ENCODE data around the gene ANKRD65.
"Not testable (repeated sequence)": the region's sequence is repeated elsewhere in the genome, so short reads cannot be mapped to it uniquely, and the experiment has no call there.

Gene ANKRD65

DNA sequence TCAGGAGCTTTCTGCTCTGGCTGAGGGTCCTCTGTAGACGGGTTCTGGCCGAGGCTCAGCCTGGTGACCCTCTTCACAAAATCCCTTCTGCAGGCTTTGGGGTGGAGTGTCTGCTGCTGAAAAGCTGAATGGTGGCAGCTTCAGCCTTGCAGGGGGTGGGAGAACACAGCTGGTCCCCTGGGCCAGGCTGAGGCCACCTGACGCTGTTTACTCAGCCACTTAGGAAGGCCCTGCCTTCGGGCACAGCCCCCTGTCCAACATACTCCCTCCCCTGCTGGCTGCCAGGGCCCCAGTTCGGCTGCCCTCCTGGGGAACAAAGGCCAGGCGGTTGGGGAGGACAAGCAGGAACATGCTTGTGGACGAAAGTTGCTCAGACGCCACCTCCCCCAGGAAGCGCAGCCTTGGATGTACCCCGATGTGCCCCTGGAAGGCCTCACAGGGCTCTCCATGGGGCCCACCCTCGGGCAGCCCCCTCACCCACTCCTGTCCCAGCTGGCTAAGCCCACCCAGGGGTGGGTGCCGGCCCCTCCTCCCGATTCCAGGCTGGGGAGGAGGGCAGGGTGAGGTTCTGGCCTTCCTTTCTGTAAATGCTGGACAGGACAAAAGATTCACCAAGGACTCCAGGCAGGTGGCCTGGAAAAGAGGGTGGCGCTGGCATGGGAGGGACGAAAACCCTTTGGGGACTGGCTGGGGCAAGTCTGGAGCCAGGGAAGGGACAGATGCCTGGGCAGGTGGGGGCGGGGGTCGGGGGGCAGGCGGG is at the start of gene ANKRD65:
TSS of gene ANKRD65 (minus strand) at position 130 of the 760 bp plus-strand sequence. CDS start 271 bp downstream, outside the sequence.
- DNase-seq (ENCODE audit: low read depth) = no peak

DNA sequence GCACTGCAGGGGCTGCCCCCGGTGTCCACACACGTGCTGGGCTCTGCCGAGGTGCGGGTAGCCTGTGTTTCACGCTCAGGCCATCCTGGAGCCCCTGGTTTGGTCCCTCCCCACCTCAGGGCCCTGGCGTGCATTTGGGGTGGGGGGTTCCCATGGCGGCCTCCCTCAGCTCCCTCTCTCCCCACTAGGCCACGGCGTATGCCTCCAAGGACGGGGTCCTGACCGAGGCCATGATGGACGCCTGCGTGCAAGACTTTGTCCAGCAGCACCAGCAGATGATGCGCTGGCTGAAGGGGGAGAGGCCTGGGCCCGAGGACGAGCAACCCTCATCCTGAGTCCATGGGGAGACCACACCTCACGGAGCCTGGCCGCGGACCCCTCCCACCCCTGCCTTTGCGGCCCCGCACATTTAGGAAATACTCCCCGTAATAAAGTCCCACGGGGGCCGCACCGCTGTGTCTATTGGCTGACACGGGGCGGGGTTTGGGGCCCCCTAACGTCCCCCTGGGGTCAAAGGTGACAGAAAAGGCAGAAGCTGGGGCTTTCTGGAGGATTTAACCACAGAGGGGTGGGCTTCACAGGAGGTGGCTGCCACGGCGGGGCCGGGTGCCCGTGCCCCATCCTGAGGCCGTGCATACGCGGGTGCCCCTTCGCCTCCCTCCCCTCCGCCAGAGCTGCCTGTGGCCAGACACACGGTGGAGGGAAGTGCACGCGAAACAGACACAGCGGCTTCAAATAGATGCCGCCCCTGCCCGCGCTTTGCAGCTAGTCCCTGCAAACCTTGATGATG is 47.3 kb upstream of the ANKRD65 start:
- DNase-seq (ENCODE audit: low read depth) = not testable (repeated sequence)

DNA sequence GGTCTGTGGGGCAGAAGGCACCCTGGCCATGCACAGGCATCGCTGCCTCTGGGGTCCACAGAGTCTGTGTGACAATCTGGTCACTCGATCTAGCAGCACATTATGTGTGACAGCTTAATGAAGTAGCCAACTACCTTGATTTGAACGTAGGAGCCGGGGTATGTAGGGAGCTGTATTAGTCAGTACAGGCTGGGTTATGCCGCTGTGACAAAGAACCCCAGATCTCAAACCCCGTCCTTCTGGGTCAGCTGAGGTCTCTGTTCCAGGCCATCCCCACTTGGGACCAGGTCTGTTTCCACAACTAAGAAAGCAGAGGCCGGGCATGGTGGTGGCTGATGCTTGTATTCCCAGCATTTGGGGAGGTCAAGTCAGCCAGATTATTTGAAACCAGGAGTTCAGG is 42.2 kb upstream of the ANKRD65 start:
- no peak for DNase-seq (ENCODE audit: low read depth)

DNA sequence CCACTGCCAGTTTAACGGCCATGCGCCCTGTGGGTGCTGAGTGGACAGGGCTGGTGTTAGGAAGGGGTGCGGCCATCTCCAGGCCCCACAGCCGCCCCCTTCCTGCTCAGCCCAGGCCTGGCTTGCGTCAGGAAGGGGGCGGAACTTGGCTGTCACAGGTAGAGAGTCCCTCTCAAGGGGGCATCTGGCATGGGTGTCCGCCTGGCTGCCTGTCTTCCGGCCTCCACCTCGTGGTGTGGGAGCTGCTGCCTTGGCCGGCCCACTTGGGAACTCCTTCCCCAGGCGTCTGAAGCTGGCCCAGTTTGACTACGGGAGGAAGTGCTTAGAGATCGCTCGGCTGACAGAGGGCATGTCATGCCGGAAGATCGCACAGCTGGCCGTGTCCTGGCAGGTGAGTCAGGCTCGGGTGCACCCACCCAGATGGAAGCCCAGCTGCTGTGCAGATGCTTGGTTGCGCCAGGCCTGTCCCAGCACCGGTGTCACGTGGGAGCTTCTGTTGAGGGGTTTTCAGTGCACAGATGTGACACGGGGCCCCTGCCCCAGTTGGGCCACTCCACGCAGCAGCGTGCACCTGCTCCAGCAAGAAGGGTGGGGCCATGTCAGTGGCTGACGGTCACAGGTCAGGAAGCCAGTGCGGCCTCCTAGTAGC is 41.4 kb upstream of the ANKRD65 start:
- DNase-seq (ENCODE audit: low read depth) = no peak

DNA sequence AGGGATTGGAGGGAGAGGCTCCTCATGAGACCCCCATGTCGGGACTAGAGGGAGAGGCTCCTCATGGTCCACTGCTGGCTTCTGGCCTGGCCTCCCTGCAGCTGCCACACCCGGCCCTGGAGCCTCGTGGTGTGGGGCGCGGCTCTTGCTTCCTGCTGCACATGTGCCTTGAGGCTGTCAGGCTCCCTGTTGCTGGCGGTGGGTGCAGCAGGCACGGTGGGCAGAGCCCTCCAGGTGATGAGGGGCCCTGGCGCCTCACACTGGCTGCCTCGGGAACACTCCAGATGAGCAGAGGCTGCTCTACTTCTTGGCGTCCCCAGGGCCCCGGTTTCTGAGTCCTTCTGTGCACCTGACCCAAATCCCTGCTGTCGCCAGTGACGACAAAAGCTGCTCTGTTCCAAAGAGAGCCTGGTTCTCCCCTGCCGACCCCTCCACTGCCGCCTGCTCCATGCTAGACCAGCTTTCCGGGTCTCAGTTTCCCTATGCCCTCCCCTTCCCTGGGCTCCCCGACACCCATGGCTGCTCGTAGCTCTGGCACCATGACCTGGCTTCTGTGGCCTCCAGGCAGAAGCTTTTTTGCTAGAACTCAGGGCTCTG is 40.7 kb upstream of the ANKRD65 start:
- no peak for DNase-seq (ENCODE audit: low read depth)

DNA sequence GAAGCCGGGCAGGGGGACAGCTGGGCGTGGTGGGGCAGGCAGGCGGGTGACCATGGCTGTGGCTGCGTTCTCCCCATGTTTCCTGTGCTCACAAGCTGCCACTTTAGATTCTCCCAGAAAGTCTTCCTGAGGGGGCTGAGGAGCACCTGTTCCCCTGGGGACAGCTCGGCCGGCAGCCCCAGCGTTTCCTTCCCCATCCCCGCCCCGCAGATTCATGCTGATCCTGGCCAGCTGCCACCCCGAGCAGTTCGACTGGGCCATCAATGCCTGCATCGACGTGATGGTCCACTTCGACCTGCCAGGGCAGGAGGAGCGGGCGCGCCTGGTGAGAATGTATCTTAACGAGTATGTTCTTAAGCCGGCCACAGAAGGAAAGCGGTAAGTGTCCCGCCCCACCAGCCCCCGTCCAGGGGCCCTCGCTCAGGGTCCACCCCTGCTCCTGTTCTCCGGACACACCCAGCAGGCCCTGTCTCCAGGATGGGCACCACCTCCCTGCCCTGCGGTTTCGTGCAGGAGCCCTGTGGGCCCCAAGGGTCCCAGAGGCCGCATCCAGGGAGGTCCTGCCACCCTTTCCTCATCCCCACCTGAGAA is 39.6 kb upstream of the ANKRD65 start:
- no peak for DNase-seq (ENCODE audit: low read depth)

GRCh38 chr1:1459711-1460110 is 38.6 kb upstream of the ANKRD65 start:
- DNase-seq (ENCODE audit: low read depth) = not testable (repeated sequence)

DNA sequence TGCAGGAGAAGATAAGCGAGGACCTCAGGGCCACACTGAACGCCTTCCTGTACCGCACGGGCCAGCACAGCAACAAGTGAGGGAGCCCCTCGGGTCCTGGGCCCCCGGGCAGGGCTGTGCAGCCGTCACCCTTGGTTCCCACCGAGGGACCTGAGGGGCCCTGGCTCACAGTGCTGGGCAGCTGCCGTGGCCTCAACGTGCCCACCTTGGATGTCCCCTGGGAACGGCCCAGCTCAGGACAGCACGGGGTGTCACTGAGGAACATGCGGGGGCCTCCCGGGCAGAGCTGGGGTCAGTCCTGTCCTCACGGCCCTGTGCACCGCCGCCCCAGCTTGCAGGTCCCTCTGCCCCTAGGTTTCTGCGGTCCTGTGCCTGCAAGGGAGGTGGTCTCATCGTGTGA is 38.1 kb upstream of the ANKRD65 start:
- DNase-seq (ENCODE audit: low read depth) = not testable (repeated sequence)

GRCh38 chr1:1456683-1457255 is 35.7 kb upstream of the ANKRD65 start:
- DNase-seq (ENCODE audit: low read depth) = not testable (repeated sequence)

DNA sequence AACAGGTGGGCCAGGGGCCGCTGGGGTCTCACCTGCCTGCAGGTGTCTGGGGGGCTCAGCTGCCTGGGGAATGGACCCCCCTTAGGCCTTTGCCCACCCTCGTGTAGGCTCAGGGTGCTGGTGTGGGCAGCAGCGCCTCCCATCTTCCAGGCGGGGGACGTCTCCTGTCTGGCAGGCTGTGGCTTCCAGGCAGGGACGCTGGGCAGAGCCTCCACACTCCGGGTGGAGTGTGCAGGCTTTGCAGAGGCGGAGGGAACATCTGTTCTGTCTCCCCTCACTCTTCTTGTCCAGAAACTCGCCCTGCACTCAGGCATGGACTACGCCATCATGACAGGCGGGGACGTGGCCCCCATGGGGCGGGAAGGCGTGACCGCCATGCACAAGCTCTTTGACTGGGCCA is 34.9 kb upstream of the ANKRD65 start:
- DNase-seq (ENCODE audit: low read depth) = not testable (repeated sequence)

GRCh38 chr1:1455366-1455884 is 34.3 kb upstream of the ANKRD65 start:
- DNase-seq (ENCODE audit: low read depth) = no peak

DNA sequence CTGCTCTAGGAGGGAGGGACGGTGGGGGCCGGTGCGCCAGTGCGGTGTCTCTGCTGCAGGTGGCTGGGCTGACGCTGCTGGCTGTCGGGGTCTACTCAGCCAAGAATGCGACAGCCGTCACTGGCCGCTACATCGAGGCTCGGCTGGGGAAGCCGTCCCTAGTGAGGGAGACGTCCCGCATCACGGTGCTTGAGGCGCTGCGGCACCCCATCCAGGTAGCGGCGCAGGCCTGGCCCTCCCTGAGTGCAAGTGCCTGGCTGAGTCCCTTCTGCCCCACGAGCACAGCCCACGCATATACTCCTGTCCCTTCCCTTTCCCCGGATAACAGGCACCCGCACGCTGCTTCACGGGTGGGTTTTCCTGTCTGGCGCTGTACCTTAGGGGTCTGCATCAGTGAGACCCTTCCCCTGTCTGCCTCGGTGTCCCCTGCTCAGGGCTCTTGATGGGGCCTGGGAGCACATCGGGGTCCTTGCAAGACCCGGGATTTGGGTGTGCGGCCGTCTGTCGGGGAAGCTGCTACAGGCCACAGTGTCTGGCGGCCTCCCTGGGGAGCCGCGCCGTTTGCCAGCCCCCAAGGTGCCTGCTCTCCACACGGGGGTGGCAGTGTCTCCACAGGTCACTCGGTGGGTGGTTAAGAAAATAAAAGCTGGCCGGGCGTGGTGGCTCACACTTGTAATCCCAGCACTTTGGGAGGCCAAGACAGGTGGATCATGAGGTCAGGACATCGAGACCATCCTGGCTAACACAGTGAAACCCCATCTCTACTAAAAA is 33.4 kb upstream of the ANKRD65 start:
- DNase-seq (ENCODE audit: low read depth) = not testable (repeated sequence)

GRCh38 chr1:1452882-1453281 is 31.8 kb upstream of the ANKRD65 start:
- no peak for DNase-seq (ENCODE audit: low read depth)

DNA sequence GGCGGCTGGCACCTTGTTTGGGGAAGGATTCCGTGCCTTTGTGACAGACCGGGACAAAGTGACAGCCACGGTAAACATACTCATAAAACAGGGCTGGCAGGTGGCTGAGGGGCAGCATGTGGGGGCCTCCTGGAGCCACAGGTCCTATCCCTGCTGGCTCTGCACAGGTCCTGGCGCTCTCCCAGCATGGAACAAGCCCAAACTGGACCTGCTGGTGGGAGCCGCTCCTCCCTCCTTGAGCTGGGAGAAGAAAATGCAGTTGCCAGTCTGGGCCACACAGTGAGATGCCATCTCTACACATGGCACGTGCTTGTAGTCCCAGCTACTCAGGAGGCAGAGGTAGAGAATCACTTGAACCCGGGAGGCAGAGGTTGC is 31.3 kb upstream of the ANKRD65 start:
- not testable (repeated sequence) for DNase-seq (ENCODE audit: low read depth)

GRCh38 chr1:1451696-1452364 is 30.8 kb upstream of the ANKRD65 start:
- no peak for DNase-seq (ENCODE audit: low read depth)

DNA sequence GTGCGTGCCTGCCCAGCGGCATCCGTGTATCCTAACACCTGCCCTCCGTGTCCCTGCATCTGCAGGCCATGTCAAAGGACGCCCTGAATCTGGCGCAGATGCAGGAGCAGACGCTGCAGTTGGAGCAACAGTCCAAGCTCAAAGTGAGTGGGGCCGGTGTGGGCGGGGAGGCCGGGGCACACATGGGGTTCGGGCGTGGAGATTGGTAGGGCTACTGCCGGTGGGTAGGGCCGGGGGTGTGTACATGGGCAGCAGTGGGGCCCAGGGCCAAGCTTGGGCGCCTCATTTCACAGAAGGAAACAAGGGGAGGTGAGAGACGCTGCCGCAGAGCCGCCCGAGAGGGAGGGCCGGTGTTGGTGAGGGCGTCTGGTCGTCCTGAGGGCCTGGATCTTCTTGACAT is 29.5 kb upstream of the ANKRD65 start:
- not testable (repeated sequence) for DNase-seq (ENCODE audit: low read depth)

GRCh38 chr1:1449099-1449739 is 28.1 kb upstream of the ANKRD65 start, which contains the start of gene ATAD3C:
ATAD3C (plus strand) TSS chr1:1449689; CDS start chr1:1450684, 995 bp downstream.
- DNase-seq (ENCODE audit: low read depth) = no peak

DNA sequence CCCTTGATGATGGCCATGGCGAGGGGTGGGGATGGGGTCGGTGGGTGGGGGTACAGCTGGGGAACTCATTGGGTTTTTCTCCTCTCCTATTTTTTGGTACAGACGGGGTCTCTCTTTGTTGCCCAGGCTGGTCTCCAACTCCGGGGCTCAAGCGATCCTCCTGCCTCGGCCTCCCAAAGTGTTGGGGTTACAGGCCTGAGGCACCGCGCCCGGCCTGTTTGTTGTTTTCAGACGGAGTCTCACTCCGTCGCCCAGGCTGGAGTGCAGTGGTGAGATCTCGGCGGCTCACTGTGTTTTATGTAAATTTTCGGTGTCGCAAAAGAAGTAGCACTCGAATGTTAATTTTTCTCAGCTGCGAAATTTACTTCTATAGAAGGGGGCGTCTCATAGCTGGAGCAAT is 25.6 kb upstream of the ANKRD65 start:
- not testable (repeated sequence) for DNase-seq (ENCODE audit: low read depth)

GRCh38 chr1:1442069-1442770 is 21.1 kb upstream of the ANKRD65 start:
- DNase-seq (ENCODE audit: low read depth) = no peak

All from iris pigment epithelial cell (primary cell).